H54 (cell line): ENCODE measurements around the gene LRWD1.
"Not testable (repeated sequence)": the region's sequence is repeated elsewhere in the genome, so short reads cannot be mapped to it uniquely, and the experiment has no call there.

Experiments used
- DNase-seq: peaks from one replicate; pipeline ENCODE4 v3.0.0; 2011; ENCODE audit warnings: low spot score, mixed read lengths; ENCODE audit not compliant: insufficient read length
- FAIRE-seq: peaks from 3 replicates; lab custom pipeline; 2011; peaks lifted over from hg19 to GRCh38; lab: Jason Lieb, UNC
- POLR2A ChIP-seq: IDR thresholded peaks from 2 replicates; pipeline ENCODE4 v1.6.1; 2011; ENCODE audit warnings: low read depth, mild to moderate bottlenecking, low read length

LRWD1 gene

GRCh38 chr7:102468478-102469350 is 3.9 kb downstream of the LRWD1 start:
- DNase-seq (no peak), FAIRE-seq (no peak)
- TF ChIP-seq POLR2A: no peak

DNA sequence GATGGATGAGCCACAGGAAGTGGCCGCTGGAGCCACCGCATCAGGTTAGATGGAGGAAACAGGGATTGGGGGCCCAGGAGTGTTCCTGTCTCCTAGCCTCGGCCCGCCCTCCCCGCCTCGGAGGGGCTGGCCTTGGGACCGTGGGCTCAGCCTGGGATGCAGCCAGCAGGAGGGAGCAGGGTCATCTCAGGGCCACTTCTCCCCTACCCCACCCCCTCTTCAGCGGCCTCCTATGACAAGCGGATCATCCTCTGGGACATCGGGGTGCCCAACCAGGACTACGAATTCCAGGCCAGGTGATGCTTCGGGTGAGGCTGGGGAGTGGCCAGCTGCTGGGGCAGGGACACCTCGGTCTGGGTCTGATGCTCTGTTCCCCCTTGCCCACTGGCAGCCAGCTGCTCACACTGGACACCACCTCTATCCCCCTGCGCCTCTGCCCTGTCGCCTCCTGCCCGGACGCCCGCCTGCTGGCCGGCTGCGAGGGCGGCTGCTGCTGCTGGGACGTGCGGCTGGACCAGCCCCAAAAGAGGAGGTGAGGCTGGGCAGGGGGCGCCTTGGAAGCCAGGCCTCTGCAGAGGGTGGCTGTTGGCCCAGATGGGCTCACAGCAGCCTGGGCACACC is 4.7 kb downstream of the LRWD1 start:
- no peak for TF ChIP-seq POLR2A
- DNase-seq: no peak
- no peak for FAIRE-seq

DNA sequence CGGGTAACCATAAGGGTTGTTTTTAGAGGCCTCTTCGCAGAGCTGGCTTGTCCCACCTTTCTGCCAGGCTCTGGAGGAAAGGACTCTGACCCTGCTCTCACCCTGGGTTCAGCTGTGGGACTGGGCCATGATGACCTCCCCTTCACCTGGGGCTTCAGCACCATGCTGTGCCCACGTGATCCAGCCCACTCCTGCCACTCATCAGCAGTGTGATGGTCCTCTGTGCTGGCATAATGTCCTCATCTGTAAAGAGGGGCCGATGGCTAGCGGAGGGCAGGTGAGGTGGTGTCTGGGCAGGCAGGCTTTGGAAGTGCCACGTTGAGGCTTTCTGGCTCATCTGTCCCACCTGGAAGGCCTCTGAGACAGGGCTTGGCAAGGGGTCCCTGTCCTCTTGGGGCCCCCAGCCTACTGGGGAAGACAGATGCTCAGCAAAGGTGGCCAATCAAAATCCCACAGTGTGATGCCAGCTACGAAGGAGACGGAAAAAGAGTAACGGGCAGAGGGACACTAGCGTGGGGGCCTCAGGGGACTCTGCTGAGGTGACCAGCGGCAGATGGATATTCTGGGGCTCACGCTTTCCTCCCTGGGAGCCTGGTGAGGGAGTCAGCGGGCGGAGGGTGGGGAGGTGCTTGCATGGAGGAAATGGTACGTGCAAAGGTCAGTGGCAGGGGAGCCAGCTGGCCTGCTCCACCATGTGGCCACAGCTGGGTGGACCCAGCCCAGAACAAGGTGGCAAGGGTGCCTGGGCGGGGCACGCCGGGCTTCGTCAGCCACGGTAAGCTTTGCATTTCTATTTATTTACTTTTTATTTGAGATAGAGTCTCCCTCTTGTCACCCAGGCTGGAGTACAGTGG is 5.4 kb downstream of the LRWD1 start:
- DNase-seq (no peak), FAIRE-seq (no peak)
- TF ChIP-seq POLR2A: no peak

GRCh38 chr7:102471791-102472125 is 7.0 kb downstream of the LRWD1 start:
- FAIRE-seq (no peak), DNase-seq (no peak)
- no peak for TF ChIP-seq POLR2A

- no peak for FAIRE-seq
- DNase-seq: no peak
Measured at GRCh38 chr7:102472126-102473041, 7.6 kb downstream of the LRWD1 start.

DNA sequence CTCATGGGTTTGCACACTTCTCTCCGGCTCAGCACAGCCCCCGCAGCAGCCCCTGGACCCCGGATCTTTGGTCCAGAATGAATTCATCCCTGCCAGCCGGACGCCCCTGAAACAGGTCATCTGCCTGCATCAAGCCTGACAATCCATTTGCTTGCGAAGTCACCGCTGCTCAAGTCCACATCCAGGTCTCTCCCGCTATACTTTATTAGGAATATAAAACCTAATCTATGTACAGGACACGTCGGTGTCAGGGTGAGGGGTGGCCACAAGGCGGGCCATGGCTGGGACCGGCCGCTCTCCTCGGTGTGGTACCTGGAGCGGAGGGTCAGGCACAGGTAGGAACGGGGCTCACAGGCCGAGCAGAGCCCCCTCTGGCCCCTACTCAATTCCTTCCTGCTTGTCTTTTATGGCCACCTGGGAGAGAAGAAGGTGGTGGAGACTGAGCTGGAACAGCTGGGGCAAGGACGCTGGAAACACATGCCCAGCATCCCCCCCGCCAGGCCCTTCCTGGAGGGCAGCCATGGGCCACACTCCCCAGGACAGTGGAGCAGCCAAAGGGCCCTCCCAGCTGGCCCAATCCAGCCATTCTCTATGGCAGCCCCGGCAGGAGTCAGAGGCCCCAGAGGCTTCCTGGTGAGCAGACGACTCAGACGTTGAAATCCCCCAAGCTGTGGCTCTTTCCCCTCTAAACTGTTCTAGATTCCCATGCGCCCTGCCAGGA is 8.6 kb downstream of the LRWD1 start:
- DNase-seq (no peak), FAIRE-seq (no peak)

More at GRCh38 chr7:102472126-102473041, 7.6 kb downstream of the LRWD1 start:
- 0 out of 2 replicates have a peak, but pooled peaks have one; percentile 6 for TF ChIP-seq POLR2A

DNA sequence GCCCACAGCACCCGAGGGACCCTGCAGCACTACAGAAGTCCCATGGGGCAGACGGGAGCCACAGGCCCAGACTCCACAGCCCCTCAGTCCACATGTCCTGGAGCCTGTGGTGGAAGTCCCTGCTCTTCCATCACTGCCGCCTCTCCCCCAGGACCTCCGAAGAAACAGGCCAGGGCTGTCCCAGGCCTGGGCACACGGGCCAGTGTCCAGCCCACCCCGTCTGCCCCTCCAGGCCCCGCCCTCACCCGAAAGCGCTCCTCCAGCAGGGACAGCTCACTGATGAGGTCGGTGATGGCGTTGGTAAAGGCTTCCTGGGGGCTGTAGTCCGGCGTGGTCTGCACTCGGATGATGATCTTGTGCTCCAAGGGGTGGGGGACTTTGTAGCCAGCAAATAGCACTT is 9.3 kb downstream of the LRWD1 start:
- DNase-seq: not testable (repeated sequence)

More for the DNA sequence above, 8.6 kb downstream of the LRWD1 start:
- TF ChIP-seq POLR2A: no peak

DNA sequence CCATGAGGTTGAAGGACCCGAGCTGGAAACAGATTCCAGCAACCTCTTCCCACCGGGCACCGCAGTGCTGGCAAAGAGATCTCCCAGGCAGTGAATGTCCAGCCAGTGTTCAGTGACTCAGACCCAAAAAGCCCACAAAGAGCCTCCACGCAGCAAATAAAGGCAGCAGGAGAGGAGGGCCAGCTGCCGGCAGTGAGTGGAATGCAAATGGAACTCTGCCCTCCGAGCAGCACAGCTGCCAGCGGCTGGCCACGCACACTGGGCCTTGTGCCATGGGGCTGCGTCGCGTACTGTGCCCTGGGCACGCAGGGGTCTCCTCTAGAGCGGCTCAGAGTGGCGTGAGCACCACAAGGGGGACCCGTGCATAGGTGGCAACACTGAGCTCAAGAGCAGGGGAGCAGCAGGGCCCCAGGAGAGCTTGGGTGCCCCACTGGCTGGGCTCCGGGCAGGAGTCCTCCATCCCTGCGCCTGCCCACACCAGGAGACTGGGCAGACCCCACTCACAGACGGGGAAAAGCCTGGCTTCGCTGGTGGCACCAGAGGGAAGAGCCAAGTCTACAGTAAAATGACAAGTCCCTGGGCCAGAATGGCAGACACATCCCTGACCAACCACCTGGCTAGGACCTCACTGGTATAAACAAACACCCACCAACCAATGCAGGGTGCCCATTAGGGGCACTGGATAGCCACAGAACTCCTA is 10.1 kb downstream of the LRWD1 start:
- FAIRE-seq: not testable (repeated sequence)

More for the DNA sequence above, 9.3 kb downstream of the LRWD1 start:
- not testable (repeated sequence) for FAIRE-seq

DNA sequence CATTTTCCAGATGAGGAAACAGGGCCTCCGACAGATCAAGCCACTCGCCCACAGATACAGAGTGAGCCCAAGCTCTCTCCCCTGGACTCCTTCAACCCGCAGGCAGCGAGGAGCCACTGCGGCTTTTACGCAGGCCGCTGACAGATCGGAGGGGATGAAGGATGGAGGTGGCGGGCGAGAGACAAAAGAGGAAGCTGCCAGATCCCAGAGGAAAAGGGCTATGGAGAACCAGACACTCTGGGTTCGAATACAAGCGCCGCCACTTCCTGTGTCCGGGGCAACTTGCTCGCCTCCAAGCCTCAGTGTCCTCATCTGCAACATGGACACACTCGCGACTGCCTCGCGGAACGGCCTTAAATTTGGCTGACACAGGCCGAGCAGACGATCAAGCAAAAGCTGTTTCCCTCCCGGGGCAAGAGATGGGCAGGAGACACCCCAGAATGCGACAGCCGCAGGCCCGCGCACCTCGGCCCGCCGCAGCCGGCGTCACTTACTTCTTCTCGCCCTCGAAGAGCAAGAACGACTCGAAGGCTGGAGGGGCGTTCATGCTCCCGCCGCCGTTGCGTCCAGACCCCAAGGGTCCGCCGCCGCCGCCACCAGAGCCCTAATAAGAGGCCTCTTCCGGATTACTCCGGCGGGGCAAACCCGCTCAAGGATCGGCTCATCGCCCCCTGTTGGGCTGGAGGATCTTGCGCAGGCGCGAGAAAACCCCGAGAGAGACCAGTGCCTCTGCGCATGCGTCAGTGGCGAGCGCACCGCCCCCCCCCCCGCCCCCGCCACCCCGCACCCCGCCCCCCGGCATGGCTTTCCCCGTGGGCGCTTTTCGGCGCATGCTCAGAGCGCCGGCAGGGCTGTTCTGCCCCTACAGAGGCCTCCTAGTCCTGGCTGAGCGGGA is 13.8 kb downstream of the LRWD1 start, which contains the start of gene POLR2J:
TSS of gene POLR2J (minus strand) at position 609 of the 895 bp plus-strand sequence. CDS start at position 547, 62 bp downstream.
- not testable (repeated sequence) for DNase-seq
- FAIRE-seq: peak; percentile 75

More for the DNA sequence above, 10.1 kb downstream of the LRWD1 start:
- DNase-seq: not testable (repeated sequence)

DNA sequence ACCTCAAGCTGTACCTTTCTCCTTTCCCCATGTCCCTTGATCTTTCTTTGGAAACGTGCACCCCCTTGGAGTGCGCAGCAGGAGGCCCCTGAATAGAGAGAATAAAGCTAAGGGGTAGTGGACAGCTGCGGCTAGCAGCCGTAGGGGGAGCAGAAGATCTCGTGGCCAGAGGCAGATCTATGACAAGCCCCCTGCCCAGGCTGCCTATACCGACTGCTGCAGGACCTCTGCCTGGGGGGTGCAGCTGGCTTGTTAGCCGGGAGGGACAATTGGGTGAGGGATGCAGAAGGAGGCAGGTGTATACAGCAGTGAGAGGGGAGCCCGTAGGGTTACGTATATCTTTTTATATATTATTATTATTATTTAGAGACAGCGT is 14.4 kb downstream of the LRWD1 start:
- FAIRE-seq, DNase-seq: not testable (repeated sequence)

DNA sequence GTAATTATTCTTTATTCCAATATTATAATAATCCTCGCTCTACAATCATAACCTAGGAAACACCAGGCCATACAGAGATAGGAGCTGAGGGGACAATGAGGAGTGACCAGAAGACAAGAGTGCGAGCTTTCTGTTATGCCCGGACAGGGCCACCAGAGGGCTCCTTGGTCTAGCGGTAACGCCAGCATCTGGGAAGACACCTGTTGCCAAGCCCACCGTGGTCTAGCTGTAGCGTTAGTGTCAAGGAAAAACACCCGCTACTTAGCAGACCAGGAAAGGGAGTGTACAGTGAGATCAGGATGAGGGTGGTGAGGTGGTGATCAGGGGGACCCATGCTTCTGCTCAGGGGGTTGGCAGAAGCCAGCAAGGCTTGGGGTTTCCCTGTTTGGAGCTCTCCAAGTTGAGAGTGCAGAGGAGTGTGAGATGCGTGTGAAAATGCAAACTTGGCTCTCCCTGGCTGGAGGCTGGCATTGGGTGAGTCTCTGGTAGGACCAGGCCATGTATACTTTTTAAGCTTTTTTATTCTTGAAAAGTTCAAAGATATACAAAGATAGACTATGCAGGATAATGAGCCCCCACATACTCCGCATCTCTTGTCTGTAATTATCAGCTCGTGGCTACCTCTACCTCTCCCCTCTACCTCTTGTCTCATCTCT is 15.3 kb downstream of the LRWD1 start:
- not testable (repeated sequence) for FAIRE-seq, DNase-seq

- not testable (repeated sequence) for FAIRE-seq, DNase-seq
Measured at GRCh38 chr7:102481962-102482361, 17.2 kb downstream of the LRWD1 start.

DNA sequence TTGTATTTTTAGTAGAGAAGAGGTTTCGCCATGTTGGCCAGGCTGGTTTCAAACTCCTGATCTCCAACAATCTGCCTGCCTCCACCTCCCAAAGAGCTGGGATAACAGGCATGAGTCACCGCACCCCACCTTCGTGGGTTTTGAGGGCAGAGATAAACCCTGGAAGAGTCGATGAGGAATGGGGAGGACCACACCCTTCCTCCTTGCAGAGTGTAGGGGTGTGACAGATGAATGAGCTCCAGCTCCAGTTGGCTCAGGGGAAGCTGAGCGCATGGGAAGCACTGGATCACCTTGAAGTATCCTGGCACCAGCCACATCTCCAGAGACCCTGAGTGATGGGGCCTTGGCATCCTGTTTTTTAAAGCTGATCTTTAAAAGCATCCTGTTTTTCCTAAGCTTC is 19.5 kb downstream of the LRWD1 start:
- DNase-seq, FAIRE-seq: not testable (repeated sequence)

- FAIRE-seq: peak; percentile 98
- not testable (repeated sequence) for DNase-seq
Measured at GRCh38 chr7:102490529-102491075, 25.8 kb downstream of the LRWD1 start.

- FAIRE-seq, DNase-seq: not testable (repeated sequence)
Measured at GRCh38 chr7:102493220-102493935, 28.6 kb downstream of the LRWD1 start.
